Measurements from ENCODE around the gene PKP1.

Gene PKP1

GRCh38 chr1:201328576-201328975, 45.3 kb downstream of the PKP1 start:
- no peak for DNase-seq (ENCODE audit: low spot score)

GRCh38 chr1:201329286-201329685, 46.0 kb downstream of the PKP1 start:
- peak; percentile 28 for DNase-seq (ENCODE audit: low spot score)

- no peak for DNase-seq (ENCODE audit: low spot score)
Measured at GRCh38 chr1:201329801-201330200, 46.5 kb downstream of the PKP1 start.

- no peak for DNase-seq (ENCODE audit: low spot score)
Measured at GRCh38 chr1:201330541-201330940, 47.2 kb downstream of the PKP1 start.

- DNase-seq (ENCODE audit: low spot score): no peak
Measured at GRCh38 chr1:201331166-201331565, 47.9 kb downstream of the PKP1 start.

- no peak for DNase-seq (ENCODE audit: low spot score)
Measured at GRCh38 chr1:201332021-201332420, 48.7 kb downstream of the PKP1 start.

GRCh38 chr1:201332616-201333335, 49.5 kb downstream of the PKP1 start:
- no peak for DNase-seq (ENCODE audit: low spot score)

GRCh38 chr1:201334325-201335173, 51.2 kb downstream of the PKP1 start:
- peak; percentile 33 for DNase-seq (ENCODE audit: low spot score)

- no peak for DNase-seq (ENCODE audit: low spot score)
Measured at GRCh38 chr1:201335174-201335870, 52.0 kb downstream of the PKP1 start.

- no peak for DNase-seq (ENCODE audit: low spot score)
Measured at GRCh38 chr1:201335901-201336300, 52.6 kb downstream of the PKP1 start.

- DNase-seq (ENCODE audit: low spot score): no peak
Measured at GRCh38 chr1:201336711-201337450, 53.6 kb downstream of the PKP1 start.

GRCh38 chr1:201341377-201341776, 58.1 kb downstream of the PKP1 start:
- DNase-seq (ENCODE audit: low spot score): no peak

GRCh38 chr1:201344206-201345080, 61.1 kb downstream of the PKP1 start:
- DNase-seq (ENCODE audit: low spot score): no peak

GRCh38 chr1:201345081-201345355, 61.7 kb downstream of the PKP1 start:
- DNase-seq (ENCODE audit: low spot score): no peak

- DNase-seq (ENCODE audit: low spot score): peak; percentile 71
Measured at GRCh38 chr1:201346337-201346939, 63.1 kb downstream of the PKP1 start.

- no peak for DNase-seq (ENCODE audit: low spot score)
Measured at GRCh38 chr1:201346987-201347386, 63.7 kb downstream of the PKP1 start.

GRCh38 chr1:201347498-201348210, 64.3 kb downstream of the PKP1 start:
- no peak for DNase-seq (ENCODE audit: low spot score)

GRCh38 chr1:201348211-201348566, 64.9 kb downstream of the PKP1 start:
- peak; percentile 81 for DNase-seq (ENCODE audit: low spot score)

- DNase-seq (ENCODE audit: low spot score): no peak
Measured at GRCh38 chr1:201349092-201349491, 65.8 kb downstream of the PKP1 start.

- no peak for DNase-seq (ENCODE audit: low spot score)
Measured at GRCh38 chr1:201350361-201350725, 67.0 kb downstream of the PKP1 start.
